Panc1 (cell line): ENCODE measurements around the gene NID1. TPM values are rescaled to one million over a fixed set of nuclear protein-coding genes. Genes with fewer than 3 reads are reported as not detected.

ENCODE experiments used
- ATAC-seq: fragments of 200-7000 bp; cut with Tn5 transposase; 2 replicates; pipeline ENCODE4 v1.9.1; 2020; ENCODE audit warnings: mild to moderate bottlenecking, moderate library complexity
- BruUV-seq: library from RNA; stranded (reverse); fragments of 400-500 nt; replicated peaks from 2 replicates; lab custom pipeline; 2021; lab: Mats Ljungman, UMichigan
- CTCF ChIA-PET: fragments of 300-600 bp; sonication (Branson Sonifier 250); formaldehyde crosslinking; loops from one replicate; lab custom pipeline; 2022; ENCODE audit warnings: antibody characterized with exemption; lab: Charles Lee
- POLR2A ChIA-PET: fragments of 300-600 bp; sonication (Branson Sonifier 250); formaldehyde crosslinking; loops from one replicate; lab custom pipeline; 2022; ENCODE audit warnings: antibody characterized with exemption; lab: Charles Lee
- DNase-seq: peaks from one replicate; pipeline ENCODE4 v3.0.0-alpha.2; 2010; ENCODE audit warnings: low read depth, low spot score
- H3K27ac ChIP-seq: 2 replicates; pipeline ENCODE4 v1.5.1; 2011; ENCODE audit warnings: mild to moderate bottlenecking, low read length, inconsistent platforms
- H3K27me3 ChIP-seq: fragments of 200-500 bp; sonication (Bioruptor generic); 2 replicates; pipeline ENCODE4 v1.6.0; 2014; ENCODE audit warnings: low read length, inconsistent platforms; ENCODE audit not compliant: control insufficient read depth, insufficient read depth
- H3K36me3 ChIP-seq: fragments of 200-500 bp; sonication (Bioruptor generic); 2 replicates; pipeline ENCODE4 v1.5.1; 2014; ENCODE audit warnings: inconsistent platforms, mild to moderate bottlenecking, low read length, moderate library complexity; ENCODE audit not compliant: control insufficient read depth, insufficient read depth
- H3K4me1 ChIP-seq: 2 replicates; pipeline ENCODE4 v1.5.1; 2011; ENCODE audit warnings: inconsistent platforms, mild to moderate bottlenecking, low read length, moderate library complexity; ENCODE audit not compliant: control insufficient read depth, insufficient read depth
- H3K4me3 ChIP-seq, 2 experiments: 2 replicates each; pipeline ENCODE4 v1.5.1; 2011 to 2012; ENCODE audit warnings: low read depth in 2 of 2, low read length in 2 of 2, mild to moderate bottlenecking in 2 of 2, inconsistent platforms in 1 of 2, moderate library complexity in 1 of 2
- H3K9me3 ChIP-seq: fragments of 200-500 bp; sonication (Bioruptor generic); 2 replicates; pipeline ENCODE4 v1.5.1; 2014; ENCODE audit warnings: low read depth, mild to moderate bottlenecking, inconsistent platforms, low read length, moderate library complexity; ENCODE audit not compliant: control insufficient read depth, insufficient read depth
- CTCF ChIP-seq: fragments of 450-650 bp; IDR thresholded peaks from 2 replicates; pipeline ENCODE4 v1.5.1; 2017; ENCODE audit warnings: mild to moderate bottlenecking
- POLR2AphosphoS5 ChIP-seq: IDR thresholded peaks from 2 replicates; pipeline ENCODE4 v1.6.1; 2012; ENCODE audit warnings: mild to moderate bottlenecking, low read depth, low read length, moderate library complexity
- REST ChIP-seq, 2 experiments: IDR thresholded peaks; 2 replicates each; pipeline ENCODE4 v1.6.1; 2011 to 2012; ENCODE audit warnings: low read depth in 2 of 2, control low read depth in 1 of 2, low read length in 1 of 2, mild to moderate bottlenecking in 1 of 2, moderate library complexity in 1 of 2; ENCODE audit not compliant: insufficient read depth in 1 of 2
- SIN3A ChIP-seq: IDR thresholded peaks from 2 replicates; pipeline ENCODE4 v1.6.1; 2012; ENCODE audit warnings: low read depth, mild to moderate bottlenecking, low read length, moderate library complexity, borderline replicate concordance; ENCODE audit not compliant: insufficient read depth
- TCF7L2 ChIP-seq: IDR thresholded peaks from 2 replicates; pipeline ENCODE4 v1.6.1; 2011; ENCODE audit warnings: mild to moderate bottlenecking, low read depth, low read length, inconsistent platforms
- in situ Hi-C: cut with HindIII; loops from 2 replicates; pipeline ENCODE4 v1.10.0; 2016; ENCODE audit warnings: low sequenced_read_pairs, low pct_unique_long_range_greater_than_20kb
- intact Hi-C: fragments of 100-400 bp; cut with micrococcal nuclease; formaldehyde crosslinking; loops from one replicate; pipeline ENCODE4 v1.10.0; 2022; ENCODE audit not compliant: unreplicated experiment
- total RNA-seq: library from RNA; stranded (reverse); gene quantifications from one replicate; pipeline ENCODE4 v1.2.1, GENCODE V29; 2021; ENCODE audit not compliant: unreplicated experiment

The NID1 gene
- total RNA-seq, 1 experiment from 2014 or later = 89.3 TPM

DNA sequence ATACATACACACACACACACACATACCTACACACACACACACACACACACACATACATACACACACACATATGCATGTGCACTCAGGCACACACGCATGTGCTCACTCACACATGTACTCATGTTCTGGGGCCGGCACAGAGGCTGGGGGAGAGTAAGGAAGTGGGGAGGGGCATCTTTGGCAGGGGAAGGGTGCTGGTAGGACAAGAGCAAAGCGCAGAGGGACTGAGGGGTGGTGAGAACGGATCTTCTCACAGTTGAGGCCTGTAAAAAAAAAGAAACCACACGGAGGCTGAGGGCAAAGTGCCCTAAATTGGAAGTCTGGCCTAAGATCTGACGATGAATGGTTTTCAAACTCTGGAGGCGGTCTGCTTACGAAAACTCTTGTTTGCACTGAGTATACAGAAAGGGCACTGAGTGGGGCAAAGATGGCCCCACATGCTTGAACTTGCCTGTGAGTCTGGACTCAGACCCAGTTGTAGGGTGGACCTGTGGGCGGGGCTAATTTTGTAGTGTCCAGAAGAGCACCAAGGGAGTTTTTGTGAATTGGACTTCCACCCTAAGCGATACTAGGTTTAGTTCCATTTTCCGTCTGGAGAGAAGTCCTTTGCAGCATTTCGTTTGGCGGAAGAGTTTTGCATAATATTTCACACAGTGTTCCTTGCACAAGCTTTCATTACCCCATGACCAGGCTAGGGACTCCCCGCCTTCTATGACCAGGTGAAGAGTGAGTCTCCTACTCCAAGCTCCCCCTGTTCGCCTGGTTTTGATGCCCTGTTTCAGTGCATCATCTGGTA is 118.9 kb downstream of the NID1 start:
- peak overlapping the region; percentile 13 for H3K27ac ChIP-seq
- H3K9me3 ChIP-seq = no peaks in the 10 kb centered on the region
- ATAC-seq (peak; percentile 26), DNase-seq (no peak)
- no TSS peak for BruUV-seq
- H3K27me3 ChIP-seq = no peaks in the 10 kb centered on the region
- H3K4me1 ChIP-seq = peaks cover 14% of the 10 kb centered on the region
- ChIA-PET POLR2A (interaction anchor here (0.5 kb wide), 2 partner anchors 26 to 89 kb away, joined by 3 to 15 read pairs; no protein-coding TSS in a partner anchor), CTCF (no interaction called here)
- intact Hi-C loops (no loop called here), in situ Hi-C loops (no loop called here)
- TF ChIP-seq REST (IDR thresholded peaks at IDR 0.05; ENCODE audit: insufficient read depth in 1 of 2, low read depth in 2 of 2, low read length in 1 of 2) (no peak), CTCF (no peak), TCF7L2 (no peak), POLR2AphosphoS5 (no peak), SIN3A (no peak)
- H3K4me3 ChIP-seq = no peak overlapping the region
- no peaks in the 10 kb centered on the region for H3K36me3 ChIP-seq

DNA sequence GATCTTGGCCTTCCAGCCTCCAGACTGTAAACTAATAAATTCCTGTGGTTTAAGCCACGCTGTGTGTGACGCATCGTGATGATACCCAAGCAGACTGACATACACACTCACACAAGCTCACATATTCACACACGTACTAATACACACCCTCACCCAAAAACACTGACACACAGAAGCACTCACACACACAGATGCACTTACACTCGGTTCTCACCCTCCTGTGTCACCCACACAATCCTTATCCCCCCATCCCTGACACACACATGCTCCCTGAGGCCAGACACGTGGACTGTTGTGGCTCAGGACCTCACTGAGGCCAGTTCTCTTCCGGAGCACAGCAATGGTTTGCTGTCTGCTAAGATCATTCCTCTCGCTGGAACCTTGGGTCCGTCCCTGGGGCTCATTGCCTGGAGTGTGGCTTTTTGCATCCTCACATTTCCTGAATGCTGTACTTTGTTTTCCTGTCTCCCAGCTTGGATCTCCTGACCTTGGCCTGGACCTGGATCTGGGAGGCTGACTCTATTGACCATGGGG is 121.2 kb downstream of the NID1 start:
- H3K4me1 ChIP-seq = peaks cover 14% of the 10 kb centered on the region
- no peaks in the 10 kb centered on the region for H3K9me3 ChIP-seq
- ATAC-seq (peak; percentile 69), DNase-seq (no peak)
- H3K36me3 ChIP-seq = no peaks in the 10 kb centered on the region
- ChIA-PET POLR2A (no interaction called here), CTCF (no interaction called here)
- intact Hi-C loops = no loop called here
- H3K27ac ChIP-seq = peak overlapping the region; percentile 53
- BruUV-seq = no TSS peak
- no peak for TF ChIP-seq POLR2AphosphoS5
- TF ChIP-seq REST (IDR thresholded peaks at IDR 0.05; ENCODE audit: insufficient read depth in 1 of 2, low read depth in 2 of 2, low read length in 1 of 2) = no peak
- no peaks in the 10 kb centered on the region for H3K27me3 ChIP-seq
- H3K4me3 ChIP-seq = no peak overlapping the region
- in situ Hi-C loops = no loop called here
